Choroid plexus epithelial cell (primary cell): Measurements from ENCODE around the gene CLMP.

ENCODE experiments used
- DNase-seq: peaks from one replicate; pipeline ENCODE4 v3.0.0-alpha.2; 2010; ENCODE audit warnings: low read depth
- H3K4me3 ChIP-seq: 2 replicates; pipeline ENCODE4 v1.5.1; 2011; ENCODE audit warnings: low read depth, mild to moderate bottlenecking, control low read depth, low read length, moderate library complexity
- TF ChIP-seq, protein P1 (sequence below): conservative IDR thresholded peaks from 2 replicates; pipeline ENCODE4 v1.5.1; 2011; ENCODE audit warnings: low read depth, mild to moderate bottlenecking, control low read depth, inconsistent platforms, low read length, moderate library complexity

CLMP gene

DNA sequence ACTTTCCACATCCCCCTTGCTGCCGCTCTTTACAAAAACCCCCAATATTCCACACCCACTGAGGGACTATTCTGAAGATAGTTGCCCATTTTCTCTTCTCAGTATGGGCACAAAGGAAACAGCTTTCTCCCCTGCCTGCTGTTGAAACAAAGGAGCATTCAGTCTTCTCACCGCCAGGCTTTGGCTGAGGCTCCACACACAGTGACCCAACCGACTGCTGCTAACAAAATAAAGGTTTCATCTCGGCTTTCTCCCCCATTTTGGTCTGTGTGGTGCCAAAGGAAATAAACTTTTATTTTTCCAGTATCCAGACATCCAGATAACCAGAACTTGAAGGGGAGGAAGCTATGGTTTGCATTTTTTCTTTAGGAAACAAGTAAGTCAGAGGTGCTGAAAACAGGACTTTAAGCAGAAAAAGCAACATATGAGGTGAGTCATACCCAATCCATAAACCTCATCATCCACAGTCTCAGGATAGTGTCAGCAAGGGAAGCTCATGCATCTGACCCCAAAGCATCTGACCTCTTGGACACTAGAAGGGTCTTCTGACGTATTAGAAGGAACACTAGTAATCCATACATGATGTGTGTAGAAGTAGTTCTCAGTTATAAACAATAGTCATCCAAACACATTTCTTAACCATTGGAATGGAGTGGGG is 6.4 kb downstream of the CLMP start:
- peak; percentile 89 for DNase-seq
- H3K4me3 ChIP-seq, result peak overlapping the region; percentile 16
- TF ChIP-seq, protein P1, sequence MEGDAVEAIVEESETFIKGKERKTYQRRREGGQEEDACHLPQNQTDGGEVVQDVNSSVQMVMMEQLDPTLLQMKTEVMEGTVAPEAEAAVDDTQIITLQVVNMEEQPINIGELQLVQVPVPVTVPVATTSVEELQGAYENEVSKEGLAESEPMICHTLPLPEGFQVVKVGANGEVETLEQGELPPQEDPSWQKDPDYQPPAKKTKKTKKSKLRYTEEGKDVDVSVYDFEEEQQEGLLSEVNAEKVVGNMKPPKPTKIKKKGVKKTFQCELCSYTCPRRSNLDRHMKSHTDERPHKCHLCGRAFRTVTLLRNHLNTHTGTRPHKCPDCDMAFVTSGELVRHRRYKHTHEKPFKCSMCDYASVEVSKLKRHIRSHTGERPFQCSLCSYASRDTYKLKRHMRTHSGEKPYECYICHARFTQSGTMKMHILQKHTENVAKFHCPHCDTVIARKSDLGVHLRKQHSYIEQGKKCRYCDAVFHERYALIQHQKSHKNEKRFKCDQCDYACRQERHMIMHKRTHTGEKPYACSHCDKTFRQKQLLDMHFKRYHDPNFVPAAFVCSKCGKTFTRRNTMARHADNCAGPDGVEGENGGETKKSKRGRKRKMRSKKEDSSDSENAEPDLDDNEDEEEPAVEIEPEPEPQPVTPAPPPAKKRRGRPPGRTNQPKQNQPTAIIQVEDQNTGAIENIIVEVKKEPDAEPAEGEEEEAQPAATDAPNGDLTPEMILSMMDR, result peak; percentile 45

DNA sequence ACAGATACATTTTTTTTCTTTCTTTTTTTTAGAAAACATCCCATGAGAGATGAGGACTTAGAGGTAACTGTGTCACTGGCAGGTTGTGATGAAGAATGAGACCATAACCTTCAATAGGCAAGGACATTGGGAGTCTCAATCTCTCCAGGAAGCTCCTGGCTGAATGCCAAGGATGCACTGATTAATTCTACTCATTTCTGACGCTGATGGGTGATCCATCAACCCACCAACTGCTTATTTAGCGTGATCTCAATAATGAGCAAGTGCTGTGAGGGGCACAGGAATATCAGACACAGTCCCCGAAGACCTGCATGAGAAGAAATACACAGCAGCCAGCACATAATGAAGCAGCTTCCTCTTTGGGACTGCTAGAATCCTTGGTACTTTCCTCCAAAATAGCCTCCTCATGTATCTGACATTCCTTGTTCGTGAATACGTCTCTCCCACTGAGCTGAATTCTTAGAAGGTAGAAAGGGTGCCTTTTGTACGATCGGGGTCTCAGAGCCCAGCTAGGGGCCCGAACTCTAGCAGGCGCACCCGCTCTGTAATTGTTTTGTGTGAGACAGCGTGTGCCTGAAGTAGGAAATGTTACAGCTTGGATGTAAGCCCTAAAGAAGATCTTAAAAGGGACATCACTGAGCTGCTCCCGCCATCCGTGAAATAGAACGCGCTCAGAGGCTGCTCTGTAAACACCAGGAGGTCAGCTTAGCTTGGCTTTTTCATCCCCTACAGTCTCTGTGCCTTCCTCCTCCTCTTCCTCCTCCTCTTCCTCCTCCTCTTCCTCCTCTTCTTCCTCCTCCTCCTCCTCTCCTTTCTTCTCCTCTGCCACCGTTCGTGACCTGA is 7.2 kb downstream of the CLMP start:
- DNase-seq, result peak; percentile 60
- peak overlapping the region; percentile 16 for H3K4me3 ChIP-seq
- TF ChIP-seq, protein P1, result no peak

DNA sequence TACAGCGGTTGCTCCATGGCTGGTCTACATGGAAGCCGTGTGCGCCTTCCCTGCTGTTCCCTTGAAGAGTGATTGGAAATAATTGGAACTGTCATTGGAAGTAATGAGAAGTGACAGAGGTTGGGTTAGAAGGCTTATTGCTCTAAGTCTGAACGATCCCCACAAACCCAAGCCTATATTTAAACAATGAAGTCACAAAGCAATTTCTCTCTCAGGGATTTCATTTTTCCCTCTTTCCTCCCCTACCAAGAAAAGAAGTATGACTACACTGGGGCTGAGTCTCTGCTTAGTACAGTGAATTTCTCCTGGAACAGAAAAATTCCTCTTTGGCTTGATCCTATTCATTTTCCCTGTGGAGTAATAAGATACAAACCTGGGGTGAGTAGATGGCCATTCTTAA is 7.8 kb downstream of the CLMP start:
- no peak overlapping the region for H3K4me3 ChIP-seq
- TF ChIP-seq, protein P1, result no peak
- no peak for DNase-seq

DNA sequence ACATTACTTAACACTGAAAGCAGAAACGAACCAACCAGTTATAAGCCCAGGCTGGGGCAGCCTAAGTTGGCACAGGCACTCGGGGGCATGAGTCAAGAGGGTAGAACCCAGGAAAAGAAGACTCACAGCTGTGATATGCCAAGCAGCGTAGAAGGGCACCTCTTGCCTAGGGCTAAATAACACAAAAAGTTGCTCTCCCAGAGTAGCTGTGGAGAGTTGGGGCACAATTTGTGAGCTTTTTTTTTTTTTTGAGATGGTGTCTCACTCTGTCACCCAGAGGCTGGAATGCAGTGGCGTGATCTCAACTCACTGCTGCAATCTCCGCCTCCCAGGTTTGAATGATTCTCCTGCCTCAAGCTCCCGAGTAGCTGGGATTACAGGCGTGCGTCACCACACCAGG is 8.8 kb downstream of the CLMP start:
- H3K4me3 ChIP-seq, result no peak overlapping the region
- TF ChIP-seq, protein P1, result no peak
- DNase-seq, result no peak

DNA sequence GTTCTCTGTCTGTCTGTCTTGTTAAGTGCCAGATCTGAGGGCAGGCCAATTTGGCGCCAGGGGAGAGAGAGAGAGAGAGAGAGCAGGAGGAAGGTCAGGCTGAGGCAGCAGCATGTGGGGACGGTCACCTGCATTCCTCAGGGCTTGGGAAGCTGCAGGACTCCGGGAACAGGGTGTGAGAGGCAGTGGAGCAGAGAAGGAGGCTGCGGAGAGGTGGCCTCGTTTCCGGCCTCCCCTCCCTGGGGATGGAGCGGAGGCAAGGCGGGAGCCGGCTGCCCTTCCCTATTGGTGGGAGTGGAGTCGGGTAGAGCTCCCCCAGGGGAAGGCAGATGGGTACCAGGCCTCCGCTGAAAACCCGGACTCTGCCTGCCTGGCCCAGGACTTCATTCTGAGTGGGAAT is 9.7 kb downstream of the CLMP start:
- no peak overlapping the region for H3K4me3 ChIP-seq
- TF ChIP-seq, protein P1, result no peak
- DNase-seq, result no peak

DNA sequence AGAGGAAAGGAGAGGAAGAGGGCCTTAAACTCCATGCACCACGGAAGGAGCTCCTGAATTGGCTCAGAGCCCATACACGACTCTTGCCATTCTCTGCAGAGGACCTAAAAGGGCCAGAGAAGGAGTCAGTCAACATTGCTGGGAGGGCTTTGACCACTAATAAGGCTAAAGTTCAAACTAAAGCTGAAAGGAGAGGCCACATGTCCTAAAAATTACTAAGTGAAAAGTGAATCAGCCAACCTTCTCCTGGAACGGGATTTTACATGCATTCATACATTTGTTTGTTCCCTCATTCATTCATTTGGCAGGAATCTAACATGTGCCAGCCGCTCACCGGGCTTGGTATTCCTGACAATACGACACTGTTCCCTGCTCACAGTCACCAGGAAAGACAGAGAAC is 10.5 kb downstream of the CLMP start:
- DNase-seq, result no peak
- H3K4me3 ChIP-seq, result no peak overlapping the region
- TF ChIP-seq, protein P1, result no peak
